Cerebellar cortex (tissue), 1 donor: ENCODE results near the gene MEGF9.

Source experiments
- DNase-seq: peaks from one replicate; pipeline ENCODE4 v3.0.0-alpha.2; 2015; ENCODE audit warnings: low spot score

MEGF9 gene

GRCh38 chr9:120730654-120731514 lies 16.6 kb upstream of the MEGF9 start:
- peak; percentile 20 for DNase-seq

DNA sequence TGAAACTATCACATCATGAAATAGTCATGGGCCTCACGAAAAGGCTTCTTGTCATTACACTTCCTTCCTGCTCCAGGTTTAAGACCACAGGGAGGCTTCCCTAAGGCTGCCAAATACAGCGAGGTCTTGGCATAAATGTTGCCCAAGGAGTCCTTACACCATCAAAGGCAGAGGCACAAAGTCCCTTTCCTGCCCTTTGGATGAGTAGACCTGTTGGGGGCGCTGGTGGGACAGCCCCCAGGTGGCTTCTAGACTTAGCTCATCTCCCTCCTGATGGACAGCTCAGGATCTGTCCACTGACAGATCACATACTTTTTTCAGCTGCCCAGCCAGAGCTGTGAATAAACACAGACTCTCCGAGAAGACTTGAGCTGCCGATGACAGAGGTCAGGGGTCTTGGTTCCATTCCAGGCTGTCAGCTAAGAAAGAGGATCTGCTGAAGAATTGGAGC lies 15.5 kb upstream of the MEGF9 start:
- no peak for DNase-seq

GRCh38 chr9:120726484-120726883 lies 12.2 kb upstream of the MEGF9 start:
- DNase-seq = no peak

GRCh38 chr9:120725907-120726306 lies 11.6 kb upstream of the MEGF9 start:
- no peak for DNase-seq

GRCh38 chr9:120724757-120725400 lies 10.6 kb upstream of the MEGF9 start:
- DNase-seq = no peak

- DNase-seq = no peak
These were observed 9.3 kb upstream of the MEGF9 start for GRCh38 chr9:120723565-120723964.

- no peak for DNase-seq
These were observed 6.1 kb upstream of the MEGF9 start for GRCh38 chr9:120720404-120720803.

- DNase-seq = no peak
These were observed 4.0 kb upstream of the MEGF9 start for GRCh38 chr9:120718316-120718715.

GRCh38 chr9:120717176-120717575 lies 2.9 kb upstream of the MEGF9 start:
- no peak for DNase-seq

DNA sequence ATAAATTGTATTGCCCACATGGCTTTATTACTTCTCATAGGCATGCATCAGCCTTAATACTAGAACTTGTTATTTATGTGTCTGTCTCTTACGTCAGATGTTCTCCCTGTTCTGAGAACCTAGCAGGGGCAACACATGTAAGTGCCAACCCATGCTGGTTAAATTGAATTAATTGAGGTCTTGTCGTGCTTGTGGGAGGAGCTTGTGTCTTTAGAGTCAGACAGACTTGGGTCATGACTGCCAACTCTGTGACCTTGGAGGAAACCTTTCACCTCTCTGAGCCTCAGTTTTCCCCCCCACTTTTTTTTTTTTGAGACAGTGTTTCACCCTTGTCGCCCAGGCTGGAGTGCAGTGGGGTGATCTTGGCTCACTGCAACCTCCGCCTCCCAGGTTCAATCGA lies 2.2 kb upstream of the MEGF9 start:
- DNase-seq = peak; percentile 24

GRCh38 chr9:120715389-120715924 lies 1.2 kb upstream of the MEGF9 start:
- peak; percentile 50 for DNase-seq

DNA sequence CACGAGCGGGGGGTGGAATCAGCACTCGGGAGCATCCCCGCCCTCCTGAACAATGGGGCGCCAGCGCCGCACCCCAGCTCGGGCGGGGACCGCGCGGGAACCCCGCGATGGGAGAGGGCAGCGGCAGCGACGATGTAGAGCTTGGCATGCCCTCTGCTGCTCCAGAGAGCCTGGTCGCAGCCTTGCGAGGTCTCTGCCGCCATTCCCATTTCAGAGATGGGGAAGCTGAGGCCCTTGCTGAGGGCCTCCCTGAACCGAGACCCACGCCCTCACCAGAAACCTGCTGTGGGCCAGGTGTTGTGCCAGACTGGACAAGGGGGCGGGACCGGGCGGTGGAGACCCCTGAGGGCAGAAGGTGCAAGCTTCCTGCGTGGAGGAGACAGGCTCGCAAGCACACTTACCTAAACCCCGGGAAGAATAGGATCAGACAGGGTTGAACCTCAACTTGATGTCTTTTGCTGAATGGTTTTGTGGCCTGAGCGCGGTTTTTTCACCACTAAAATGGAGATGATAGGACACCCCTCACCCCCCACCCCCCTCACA lies 647 bp upstream of the MEGF9 start:
- DNase-seq = peak; percentile 40

GRCh38 chr9:120713257-120714087 lies 798 bp downstream of the MEGF9 start:
- DNase-seq = no peak

- DNase-seq = peak; percentile 51
These were observed 1.7 kb downstream of the MEGF9 start for GRCh38 chr9:120712539-120713031.

GRCh38 chr9:120711841-120712538 lies 2.3 kb downstream of the MEGF9 start:
- peak; percentile 40 for DNase-seq

- no peak for DNase-seq
These were observed 2.9 kb downstream of the MEGF9 start for GRCh38 chr9:120711354-120711753.

- DNase-seq = peak; percentile 56
These were observed 3.9 kb downstream of the MEGF9 start for GRCh38 chr9:120710110-120710981.

- DNase-seq = no peak
These were observed 5.6 kb downstream of the MEGF9 start for GRCh38 chr9:120708526-120709224.

DNA sequence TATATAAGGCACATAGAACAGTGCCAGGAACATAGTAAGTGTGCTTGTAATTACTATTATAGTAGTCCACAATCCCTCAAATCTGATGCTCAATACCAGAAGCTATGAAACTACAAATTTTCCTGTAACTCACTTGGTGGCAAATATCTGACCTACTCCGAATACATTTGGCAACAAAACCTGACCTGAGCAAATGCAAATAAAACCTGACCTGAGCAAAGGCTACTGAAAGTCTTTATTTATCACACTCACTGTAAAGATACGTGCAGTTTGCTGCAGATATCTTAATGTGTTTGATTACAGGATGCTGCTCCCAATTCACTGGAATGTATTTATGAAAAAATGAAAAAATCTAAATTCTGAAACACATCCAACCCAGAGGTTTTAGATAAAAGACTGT lies 7.1 kb downstream of the MEGF9 start:
- no peak for DNase-seq
